ENCODE data around the gene DLG2. TPM values are rescaled to one million over a fixed set of nuclear protein-coding genes. Genes with fewer than 3 reads are reported as not detected.
A peak's percentile ranks its signal among the peaks of the same experiment; 100 is the strongest.

DLG2 gene
- total and polyA plus RNA-seq, 9 of the 15 experiments (the other 6 are each of a cell fraction or from before 2014, with no cell fraction given), result 0.52 to 1.6 (median 0.95) TPM

GRCh38 chr11:85627998-85628770, 1.0 kb upstream of the DLG2 start, which contains the start of gene TMEM126B (continued):
- TF ChIP-seq SMAD2 (IDR thresholded peaks at IDR 0.05; ENCODE audit: low read depth, low read length), result no peak
- no peak for TF ChIP-seq ZNF551 (CRISPR knock-in tag; IDR thresholded peaks at IDR 0.05)
- no peak for TF ChIP-seq ZFP30 (CRISPR knock-in tag; IDR thresholded peaks at IDR 0.05; ENCODE audit: borderline replicate concordance)
- TF ChIP-seq ATF3 (IDR thresholded peaks at IDR 0.05), result no peak; the same call in 1 of the 2 replicates
- TF ChIP-seq ATF3 (CRISPR knock-in tag; conservative IDR thresholded peaks at IDR 0.05), result no peak
- TF ChIP-seq SMAD4 (CRISPR knock-in tag; conservative IDR thresholded peaks at IDR 0.05), result 0 out of 2 replicates have a peak, but pooled peaks have one; percentile 31
- peak; percentile 90 for TF ChIP-seq POLR2AphosphoS5 (IDR thresholded peaks at IDR 0.05; ENCODE audit: control insufficient read depth, insufficient read depth, low read depth, low read length)
- peak; percentile 50 to 96 (median 94) for TF ChIP-seq YY1 (IDR thresholded peaks at IDR 0.05; ENCODE audit: borderline replicate concordance in 1 of 3, control insufficient read depth in 1 of 3, extremely low read depth in 1 of 3, insufficient read depth in 3 of 3, insufficient read length in 1 of 3, insufficient replicate concordance in 2 of 3, low read depth in 1 of 3, low read length in 2 of 3)
- TF ChIP-seq POLR2H (tag; IDR thresholded peaks at IDR 0.05; ENCODE audit: low read depth), result peak; percentile 83
- no peak for TF ChIP-seq OTX1 (CRISPR knock-in tag; IDR thresholded peaks at IDR 0.05)
- no peak for TF ChIP-seq ZNF134 (CRISPR knock-in tag; conservative IDR thresholded peaks at IDR 0.05)
- peak; percentile 15; the same call in 1 of the 2 replicates for TF ChIP-seq JUN (IDR thresholded peaks at IDR 0.05; ENCODE audit: borderline replicate concordance, low read depth, low read length)
- TF ChIP-seq JUN (CRISPR knock-in tag; IDR thresholded peaks at IDR 0.05; ENCODE audit: borderline replicate concordance), result no peak
- TF ChIP-seq USF2 (CRISPR knock-in tag; IDR thresholded peaks at IDR 0.05), result peak; percentile 97
- TF ChIP-seq HNRNPUL1 (IDR thresholded peaks at IDR 0.05; ENCODE audit: low read length), result no peak
- TF ChIP-seq SNAPC5 (CRISPR knock-in tag; IDR thresholded peaks at IDR 0.05), result no peak
- peak; percentile 68 for TF ChIP-seq BHLHE40 (IDR thresholded peaks at IDR 0.05; ENCODE audit: low read length)
- peak; percentile 99 for TF ChIP-seq MEIS2 (IDR thresholded peaks at IDR 0.05; ENCODE audit: partially characterized antibody)
- no peak for TF ChIP-seq ILK (tag; IDR thresholded peaks at IDR 0.05; ENCODE audit: borderline replicate concordance, low read depth)
- TF ChIP-seq MAFK (IDR thresholded peaks at IDR 0.05; ENCODE audit: low read length), result no peak
- TF ChIP-seq SOX6 (IDR thresholded peaks at IDR 0.05), result peak; percentile 30; the same call in 1 of the 2 replicates
- peak; percentile 79 for TF ChIP-seq ATF7 (IDR thresholded peaks at IDR 0.05)
- TF ChIP-seq HES1 (IDR thresholded peaks at IDR 0.05; ENCODE audit: low read depth), result no peak
- 0 out of 2 replicates have a peak, but pooled peaks have one; percentile 36 for TF ChIP-seq ZNF24 (IDR thresholded peaks at IDR 0.05)
- peak; percentile 45; the same call in 1 of the 2 replicates for TF ChIP-seq ARID2 (IDR thresholded peaks at IDR 0.05)
- TF ChIP-seq SIN3B (IDR thresholded peaks at IDR 0.05; ENCODE audit: low read depth), result peak; percentile 94
- no peak; a peak in 1 of 4 replicates for TF ChIP-seq ARNT (IDR thresholded peaks at IDR 0.05)
- no peak; the same call in 1 of the 2 replicates for TF ChIP-seq ARID1B (IDR thresholded peaks at IDR 0.05)

Measured in K562 (cell line).